Fibroblast of skin of right quadriceps (primary cell): ENCODE measurements around the gene SERINC2.
"Not testable (repeated sequence)": the region's sequence is repeated elsewhere in the genome, so short reads cannot be mapped to it uniquely, and the experiment has no call there.

Source experiments
- DNase-seq: peaks from one replicate; pipeline ENCODE4 v3.0.0-alpha.2; 2013

The SERINC2 gene

DNA sequence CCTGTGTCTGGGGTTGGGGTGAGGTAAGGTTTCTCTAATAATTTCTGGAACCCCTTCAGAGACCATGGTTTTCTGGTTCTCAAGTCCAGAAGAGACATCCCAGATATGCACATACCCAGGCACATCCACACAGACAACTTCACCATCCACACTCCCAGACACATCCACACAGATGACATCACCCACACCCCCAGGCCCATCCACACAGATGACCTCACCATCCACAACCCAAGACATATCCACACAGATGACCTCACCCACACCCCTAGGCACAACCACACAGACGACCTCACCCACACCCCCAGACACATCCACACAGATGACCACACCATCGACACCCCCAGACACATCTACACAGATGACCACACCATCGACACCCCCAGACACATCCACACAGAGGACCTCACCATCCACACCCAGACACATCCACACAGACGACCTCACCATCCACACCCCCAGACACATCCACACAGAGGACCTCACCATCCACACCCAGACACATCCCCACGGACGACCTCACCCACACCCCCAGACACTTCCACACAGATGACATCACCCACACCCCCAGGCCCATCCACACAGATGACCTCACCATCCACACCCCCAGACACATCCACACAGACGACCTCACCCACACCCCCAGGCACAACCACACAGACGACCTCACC is 26.3 kb upstream of the SERINC2 start:
- not testable (repeated sequence) for DNase-seq

- DNase-seq: no peak
Observed at GRCh38 chr1:31387612-31388011, 25.4 kb upstream of the SERINC2 start.

DNA sequence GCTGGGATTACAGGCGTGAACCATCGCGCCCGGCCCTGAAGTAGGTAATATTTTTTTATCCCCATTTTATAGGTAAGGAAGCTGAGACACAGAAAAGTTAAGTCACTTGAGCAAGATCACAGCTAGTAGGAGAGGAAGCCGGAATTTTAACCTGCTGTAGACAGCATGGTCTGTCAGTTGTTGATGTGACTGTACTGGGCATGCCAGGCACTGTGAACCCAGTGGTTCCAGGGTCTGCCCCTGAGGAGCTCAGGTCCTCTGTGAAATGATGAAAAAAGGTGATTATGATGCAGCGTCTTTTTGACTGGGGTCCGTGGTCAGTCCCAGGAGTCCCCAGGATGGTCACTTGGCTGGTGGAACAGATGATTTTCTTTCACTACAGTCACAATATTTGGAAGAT is 23.4 kb upstream of the SERINC2 start:
- no peak for DNase-seq

GRCh38 chr1:31390071-31390470 is 22.9 kb upstream of the SERINC2 start:
- DNase-seq: no peak

DNA sequence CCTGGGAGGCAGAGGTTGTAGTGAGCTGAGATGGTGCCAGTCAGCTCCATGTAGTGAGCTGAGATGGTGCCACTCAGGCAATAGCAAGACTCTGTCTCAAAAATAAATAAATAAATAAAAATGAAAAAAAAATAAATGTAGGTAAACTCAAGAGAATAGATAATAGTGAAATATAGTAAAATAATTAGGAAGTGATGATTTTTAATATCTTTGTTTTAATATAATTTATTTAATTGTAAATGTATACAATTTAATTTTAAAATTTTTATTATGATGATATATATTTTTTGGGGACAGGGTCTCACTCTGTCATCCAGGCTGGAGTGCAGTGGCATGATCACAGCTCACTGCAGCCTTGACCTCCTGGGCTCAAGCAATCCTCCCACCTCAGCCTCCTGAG is 19.6 kb upstream of the SERINC2 start:
- no peak for DNase-seq

- peak; percentile 66 for DNase-seq
Observed at GRCh38 chr1:31394584-31395193, 18.3 kb upstream of the SERINC2 start.

DNA sequence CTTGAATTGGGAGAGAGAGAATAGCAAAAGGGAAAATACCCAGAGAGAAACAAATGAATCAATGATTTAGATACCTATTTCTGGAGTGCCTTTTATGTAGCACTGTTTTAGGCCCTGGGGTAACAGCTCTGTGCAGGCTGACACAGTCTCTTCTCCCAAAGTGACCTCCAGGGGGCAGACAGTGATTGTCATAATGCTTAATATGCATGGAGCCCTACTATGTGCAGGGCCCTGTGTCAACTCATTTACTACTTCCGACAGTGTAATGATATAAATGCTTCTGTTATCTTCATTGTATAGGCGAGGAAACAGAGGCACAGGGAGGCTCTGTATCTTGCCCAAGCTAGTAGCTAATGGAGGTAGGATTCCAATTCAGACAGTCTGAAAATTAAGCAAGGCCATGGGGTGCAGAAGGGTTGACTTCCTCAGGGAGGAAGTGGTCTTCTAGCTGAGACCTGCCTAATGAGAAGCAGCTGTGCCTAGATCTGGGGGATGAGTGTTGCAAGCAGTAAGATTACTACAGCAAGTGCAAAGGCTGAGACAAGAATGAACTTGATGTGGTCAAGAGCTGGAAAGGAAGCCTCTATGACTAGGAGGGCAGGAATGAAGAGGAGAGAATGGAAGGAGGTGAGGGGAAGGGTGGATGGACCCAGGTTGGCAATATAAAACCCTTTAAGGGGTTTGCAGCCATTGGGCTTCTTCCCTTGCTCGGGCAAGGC is 16.2 kb upstream of the SERINC2 start:
- DNase-seq: peak; percentile 96

DNA sequence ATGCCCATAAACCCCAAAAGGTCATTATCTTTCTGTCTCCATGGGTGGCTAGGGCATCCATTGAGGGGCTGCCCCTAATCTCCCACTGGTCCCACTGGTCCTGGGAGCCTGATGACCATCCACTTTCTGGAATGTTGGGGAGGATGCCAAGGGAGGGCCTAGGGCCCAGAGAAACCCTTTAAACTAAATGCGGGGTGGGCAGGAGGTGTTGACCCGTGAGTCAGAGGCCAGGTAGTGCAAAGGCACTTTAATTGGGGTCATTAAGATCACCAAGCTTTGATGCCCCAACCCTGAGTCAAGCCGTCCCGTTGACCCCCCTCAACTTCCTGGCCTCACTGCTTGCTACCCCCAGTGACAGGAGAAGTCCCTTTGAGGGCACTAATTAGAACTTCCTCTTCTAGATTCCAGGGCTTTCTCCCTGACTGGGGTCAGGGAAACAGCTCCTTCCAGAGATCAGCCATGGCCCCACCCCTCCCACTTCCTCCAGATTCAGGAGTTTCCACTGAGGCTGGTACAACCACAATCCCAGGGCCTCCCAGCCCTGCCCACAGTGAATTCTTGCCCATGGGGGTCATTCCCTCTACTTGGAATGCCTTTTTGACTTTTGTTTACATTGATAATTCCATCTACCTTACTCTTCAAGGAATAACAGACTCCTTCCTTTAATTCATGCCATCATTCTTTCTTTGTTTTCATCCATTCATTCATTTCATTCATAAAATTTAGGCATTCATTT is 15.5 kb upstream of the SERINC2 start:
- DNase-seq: peak; percentile 63

- DNase-seq: no peak
Observed at GRCh38 chr1:31398246-31398645, 14.8 kb upstream of the SERINC2 start.

GRCh38 chr1:31399976-31400375 is 13.0 kb upstream of the SERINC2 start:
- peak; percentile 53 for DNase-seq

DNA sequence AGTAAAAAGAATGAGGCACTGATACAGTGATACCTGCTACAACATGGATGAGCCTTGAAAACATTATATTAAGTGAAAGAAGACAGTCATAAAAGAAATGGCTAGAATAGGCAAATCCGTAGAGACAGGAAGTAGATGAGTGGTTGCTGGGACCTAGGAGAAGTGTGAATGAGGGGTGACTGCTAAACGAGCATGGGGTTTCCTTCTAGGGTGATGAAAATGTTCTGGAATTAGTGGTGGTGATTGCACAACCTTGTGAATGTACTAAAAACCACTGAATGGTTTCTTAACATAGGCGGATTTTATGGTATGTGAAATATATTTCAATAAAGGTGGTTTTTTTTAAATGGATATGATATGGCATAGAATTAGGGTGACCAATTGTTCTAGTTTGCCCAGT is 12.6 kb upstream of the SERINC2 start:
- peak; percentile 87 for DNase-seq

- no peak for DNase-seq
Observed at GRCh38 chr1:31401241-31401640, 11.8 kb upstream of the SERINC2 start.

- DNase-seq: no peak
Observed at GRCh38 chr1:31405578-31406245, 7.3 kb upstream of the SERINC2 start.

- no peak for DNase-seq
Observed at GRCh38 chr1:31407029-31407626, 5.9 kb upstream of the SERINC2 start.

DNA sequence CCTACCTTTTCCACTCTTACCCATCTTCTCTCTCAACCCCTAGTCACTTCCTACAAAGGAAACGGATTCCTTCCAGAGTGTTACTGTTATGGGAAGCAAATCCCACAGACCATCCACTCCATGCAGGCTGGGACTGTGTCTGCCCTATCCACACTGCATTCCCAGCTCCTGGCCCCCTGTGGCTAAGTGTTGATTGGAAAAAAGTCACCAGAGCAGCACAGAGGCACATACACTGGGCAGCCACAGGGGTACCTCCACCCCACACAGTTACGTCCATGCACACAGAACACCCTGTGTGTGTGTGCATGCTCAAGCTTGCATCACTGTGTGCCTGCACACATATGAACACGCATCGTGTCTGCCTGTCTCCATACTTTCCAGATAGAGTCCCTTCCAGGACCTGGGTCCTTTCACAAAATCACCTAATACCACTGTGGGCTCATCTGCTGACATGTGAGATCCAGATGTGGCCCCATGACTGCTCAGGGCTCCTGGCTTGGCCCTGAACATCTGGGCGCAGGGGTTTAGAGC is 4.2 kb upstream of the SERINC2 start:
- DNase-seq: no peak

DNA sequence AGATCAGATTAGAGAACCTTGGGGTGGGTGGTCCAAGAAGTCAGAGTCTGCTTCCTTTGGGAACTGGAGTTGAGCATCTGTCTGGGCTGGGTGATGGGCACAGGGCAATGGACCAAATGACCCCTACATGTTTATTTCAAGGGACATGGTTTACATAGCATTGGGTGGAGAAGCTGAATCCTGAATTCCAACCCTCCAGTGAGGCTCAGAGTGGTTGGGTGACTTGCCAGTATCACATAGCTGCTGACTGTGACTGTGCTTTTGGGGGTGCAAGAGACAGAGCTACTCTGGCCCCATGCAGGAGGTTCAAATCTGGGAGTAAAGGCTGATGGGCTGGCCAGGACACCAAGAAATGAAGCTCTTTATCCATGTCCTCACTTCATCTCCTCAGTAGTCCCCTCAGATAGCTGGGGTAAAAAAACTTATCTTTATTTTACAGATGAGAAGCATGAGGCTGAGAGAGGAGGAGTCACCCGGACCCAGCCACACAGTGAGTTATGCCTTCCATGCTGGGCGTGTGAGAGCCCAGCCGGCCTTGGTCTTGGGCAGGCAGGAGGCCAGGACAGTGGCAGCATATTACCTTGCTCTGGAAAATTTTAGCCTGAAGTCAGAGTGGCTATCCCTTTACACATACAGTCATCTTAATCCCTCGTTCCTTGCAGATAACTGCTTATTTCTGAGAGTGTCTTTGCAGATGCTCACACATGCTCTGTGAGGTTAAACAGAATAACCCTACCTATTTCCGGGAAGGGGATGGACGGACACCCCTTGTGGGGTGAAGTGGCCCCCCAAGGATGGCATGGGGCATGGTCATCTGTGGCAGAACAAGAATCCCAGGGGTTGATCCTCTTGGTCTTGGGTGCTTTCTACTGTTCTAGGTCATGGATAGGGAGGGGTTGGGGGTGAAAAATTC is 2.8 kb upstream of the SERINC2 start:
- DNase-seq: no peak

DNA sequence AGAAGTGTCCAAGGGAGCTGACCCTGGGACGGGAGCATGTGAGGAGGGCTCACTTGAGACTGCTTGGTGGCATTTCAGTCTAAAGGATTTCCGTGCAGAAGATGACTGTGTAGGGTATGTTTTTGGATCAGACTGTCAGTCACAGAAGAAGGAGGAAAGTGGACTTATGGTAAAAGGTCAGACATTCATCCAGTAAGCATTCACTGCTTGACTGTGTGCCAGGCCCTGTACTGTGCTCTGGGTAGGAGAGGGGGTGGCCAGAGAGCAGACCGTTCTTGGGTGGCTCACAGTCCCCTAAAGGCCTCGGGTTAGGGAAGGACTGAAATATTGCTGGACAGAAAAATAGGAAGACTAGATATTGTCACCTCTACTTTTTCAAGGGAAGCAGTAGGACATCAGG is 2.1 kb upstream of the SERINC2 start:
- DNase-seq: no peak

GRCh38 chr1:31412205-31412604 is 808 bp upstream of the SERINC2 start:
- no peak for DNase-seq

DNA sequence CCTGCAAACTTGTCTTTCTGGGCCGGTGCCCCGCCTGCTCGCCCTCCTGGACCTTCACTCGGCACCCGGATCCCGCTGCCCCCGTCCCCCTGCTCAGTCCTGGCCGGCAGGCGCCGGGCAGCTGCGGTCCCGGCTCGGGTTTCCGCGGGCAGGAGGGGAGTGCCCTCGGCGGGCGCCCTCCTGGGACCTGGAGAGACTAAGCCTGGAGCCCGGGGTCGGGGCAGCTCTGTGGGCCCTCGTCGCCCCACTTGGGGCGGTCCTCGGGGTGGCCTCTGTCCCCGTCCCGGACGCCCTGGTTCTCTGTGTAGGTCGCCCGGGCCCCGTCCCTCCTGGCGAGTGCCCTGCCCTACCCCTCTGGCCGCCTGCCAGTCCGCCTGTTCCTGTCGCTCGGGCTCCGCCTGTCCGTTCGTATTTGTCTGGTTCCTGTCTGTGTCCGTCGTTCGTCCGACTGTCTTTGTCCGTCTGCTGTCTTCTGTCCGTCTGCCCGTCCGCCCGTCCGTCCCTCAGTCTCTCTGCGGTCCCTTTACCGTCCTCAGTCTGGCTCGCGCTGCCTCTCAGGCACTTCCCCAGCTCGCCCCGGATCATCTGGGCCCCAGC is 490 bp downstream of the SERINC2 start:
- DNase-seq: no peak

DNA sequence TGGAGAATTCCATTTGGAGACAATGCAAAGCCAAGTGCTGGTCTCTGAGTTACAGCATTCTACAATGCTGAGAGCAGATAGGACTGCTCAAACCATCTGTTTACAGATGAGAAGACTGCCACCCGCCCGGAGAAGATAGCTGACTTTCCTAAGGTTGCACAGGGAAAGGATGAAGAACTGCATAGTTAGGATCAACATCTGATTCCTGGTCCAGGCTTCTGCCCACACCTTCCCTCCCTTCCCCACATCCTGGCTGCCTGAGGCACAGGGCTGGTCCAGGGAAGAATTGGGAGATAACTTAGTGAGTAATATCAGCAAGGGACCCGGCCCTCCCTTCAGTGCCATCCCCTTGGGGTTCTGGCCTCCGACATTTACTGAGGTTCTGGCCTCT is 2.0 kb downstream of the SERINC2 start:
- no peak for DNase-seq

DNA sequence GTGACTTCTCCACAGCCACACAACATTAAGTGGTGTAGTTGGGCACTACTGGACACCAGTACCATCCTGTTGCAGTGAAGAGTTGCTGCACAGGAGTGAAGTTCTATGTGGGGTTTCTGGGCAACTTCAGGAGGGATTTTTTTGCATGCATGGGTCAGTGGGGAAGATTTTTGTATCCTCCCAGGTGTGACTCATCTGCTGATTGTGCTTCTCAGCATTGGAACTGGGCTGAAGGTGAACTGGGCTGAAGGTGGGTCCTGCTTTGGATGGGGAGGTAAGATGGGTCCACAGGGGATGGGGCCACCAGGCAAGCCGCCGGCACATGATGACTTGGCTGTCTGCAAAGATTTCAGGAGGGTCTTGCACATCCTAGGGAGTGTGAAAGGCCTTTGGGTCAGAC is 2.6 kb downstream of the SERINC2 start:
- DNase-seq: no peak
